HL-60/S4 treated with retinoic acid at 250 ng/mL for 4 days and 3 days (cell line): Measurements from ENCODE around the gene UBFD1.
"Not testable (repeated sequence)": the region's sequence is repeated elsewhere in the genome, so short reads cannot be mapped to it uniquely, and the experiment has no call there.

ENCODE experiments used
- in situ Hi-C: fragments of 300-500 bp; cut with MboI; formaldehyde crosslinking; loops from 2 replicates; pipeline ENCODE4 v1.7.0; 2022; ENCODE audit warnings: low sequenced_read_pairs

UBFD1 gene

DNA sequence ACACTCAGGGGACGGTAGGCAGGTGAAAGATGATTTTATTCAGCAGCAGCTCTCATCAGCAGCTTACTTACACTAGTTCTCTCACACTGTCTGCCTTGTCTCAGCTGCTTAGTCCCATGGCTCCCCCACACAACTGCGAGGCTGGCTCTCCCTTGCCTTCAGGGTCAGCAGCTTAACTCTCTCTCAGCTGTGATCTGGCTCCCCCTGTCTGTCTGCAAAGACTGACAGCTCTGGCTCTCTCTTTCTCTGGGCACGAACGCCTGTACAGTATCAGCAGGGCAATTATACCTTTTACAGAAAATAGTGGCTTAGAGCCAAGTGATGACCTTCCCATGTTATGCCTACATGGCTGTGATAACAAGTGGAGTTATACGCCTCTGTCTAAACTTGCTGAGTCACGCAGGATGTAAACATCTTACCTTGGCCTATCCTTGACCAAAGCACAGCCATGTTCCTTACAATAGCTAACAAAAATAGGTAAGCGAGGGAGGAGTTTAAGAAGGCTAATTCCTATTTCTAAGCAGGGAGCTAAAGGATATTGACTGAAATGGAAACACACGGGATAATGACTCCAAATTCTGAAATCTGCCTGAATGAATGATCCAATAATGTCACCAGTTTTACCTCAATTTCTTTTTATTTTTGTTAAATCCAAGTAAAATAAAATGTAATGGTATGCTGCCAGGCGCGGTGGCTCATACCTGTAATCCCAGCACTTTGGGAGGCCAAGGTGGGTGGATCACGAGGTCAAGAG is 39.7 kb downstream of the UBFD1 start:
- in situ Hi-C loops: no loop called here

DNA sequence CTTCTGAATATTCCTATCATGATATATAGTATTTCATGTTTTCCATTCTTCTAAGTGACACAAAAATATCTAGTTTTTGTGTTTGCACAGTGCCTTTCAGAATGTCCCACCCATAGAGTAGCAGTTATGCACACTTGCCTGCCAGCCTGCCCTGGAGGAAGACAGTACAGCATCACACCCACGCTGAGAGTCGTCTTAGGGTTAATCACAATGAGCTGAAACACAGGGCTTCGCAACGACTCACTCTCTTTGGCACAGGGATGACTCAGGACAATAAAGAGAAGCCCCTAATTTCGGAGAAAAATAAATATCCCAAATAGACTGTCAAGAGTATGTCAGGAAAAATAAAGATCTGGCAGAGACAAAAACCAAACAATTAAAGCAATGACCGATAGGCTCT is 50.2 kb downstream of the UBFD1 start:
- in situ Hi-C loops: no loop called here

DNA sequence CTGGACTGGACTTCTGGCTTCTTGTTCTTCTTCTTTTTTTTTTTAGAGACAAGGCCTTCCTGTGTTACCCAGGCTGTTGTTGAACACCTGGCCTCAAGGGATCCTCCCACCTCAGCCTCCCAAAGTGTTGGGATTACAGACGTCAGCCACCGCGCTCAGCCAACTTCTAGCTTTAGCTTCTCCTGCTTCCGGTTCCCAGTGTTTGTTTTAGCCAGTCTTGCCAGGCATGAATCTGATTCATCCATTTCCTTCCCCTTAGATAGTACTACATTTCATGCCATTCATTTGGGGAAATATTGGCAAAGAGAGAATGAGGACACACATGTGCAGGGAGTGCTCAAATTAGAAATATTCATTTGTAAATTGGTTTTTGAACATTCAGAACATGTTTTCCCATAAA is 50.7 kb downstream of the UBFD1 start:
- in situ Hi-C loops: no loop called here

DNA sequence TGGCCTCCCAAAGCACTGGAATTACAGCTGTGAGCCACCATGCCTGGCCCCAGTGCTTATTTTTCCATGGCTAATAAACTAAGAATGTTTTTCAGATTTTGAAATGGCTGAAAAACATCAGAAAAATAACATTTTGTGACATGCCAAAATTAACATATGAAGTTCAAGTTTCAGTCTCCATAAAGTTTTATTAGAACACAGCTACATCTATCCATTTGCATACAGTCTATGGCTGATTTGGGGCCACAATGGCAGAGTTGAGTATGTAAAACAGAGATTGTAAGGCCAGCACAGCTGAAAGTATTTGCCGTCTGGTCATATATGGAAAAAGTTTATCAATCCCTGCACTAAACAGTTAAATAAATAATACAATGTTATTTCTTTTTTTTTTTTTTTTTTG is 52.4 kb downstream of the UBFD1 start:
- in situ Hi-C loops: no loop called here

DNA sequence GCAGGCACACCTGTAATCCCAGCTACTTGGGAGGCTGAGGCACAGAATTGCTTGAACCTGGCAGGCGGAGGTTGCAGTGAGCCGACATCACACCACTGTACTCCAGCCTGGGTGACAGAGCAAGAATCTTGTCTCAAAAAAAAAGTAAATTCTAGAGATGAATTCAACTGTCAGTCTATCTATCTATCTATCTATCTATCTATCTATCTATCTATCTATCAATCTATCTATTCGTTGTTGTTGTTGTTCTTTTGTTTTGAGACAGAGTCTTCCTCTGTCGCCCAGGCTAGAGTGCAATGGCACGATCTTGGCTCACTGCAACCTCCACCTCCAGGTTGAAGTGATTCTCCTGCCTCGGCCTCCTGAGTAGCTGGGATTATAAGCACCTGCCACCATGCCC is 53.4 kb downstream of the UBFD1 start:
- in situ Hi-C loops: not testable (repeated sequence)

DNA sequence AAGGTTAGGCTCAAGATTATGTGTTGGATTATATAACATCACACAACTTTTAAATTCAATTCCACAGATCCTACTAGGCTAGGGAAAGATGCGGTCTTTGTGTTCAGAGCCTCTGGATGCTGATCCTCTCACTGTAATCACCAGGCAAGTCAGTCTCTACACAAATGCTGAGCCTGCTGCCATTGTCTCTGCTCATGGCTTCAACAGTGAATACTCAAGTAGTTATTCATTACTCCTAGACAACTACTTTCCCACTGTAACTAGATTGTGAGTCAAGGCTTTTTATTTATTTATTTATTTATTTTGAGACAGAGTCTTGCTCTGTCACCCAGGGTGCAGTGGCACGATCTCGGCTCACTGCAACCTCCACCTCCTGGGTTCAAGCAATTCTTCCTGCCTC is 54.4 kb downstream of the UBFD1 start:
- in situ Hi-C loops: no loop called here

DNA sequence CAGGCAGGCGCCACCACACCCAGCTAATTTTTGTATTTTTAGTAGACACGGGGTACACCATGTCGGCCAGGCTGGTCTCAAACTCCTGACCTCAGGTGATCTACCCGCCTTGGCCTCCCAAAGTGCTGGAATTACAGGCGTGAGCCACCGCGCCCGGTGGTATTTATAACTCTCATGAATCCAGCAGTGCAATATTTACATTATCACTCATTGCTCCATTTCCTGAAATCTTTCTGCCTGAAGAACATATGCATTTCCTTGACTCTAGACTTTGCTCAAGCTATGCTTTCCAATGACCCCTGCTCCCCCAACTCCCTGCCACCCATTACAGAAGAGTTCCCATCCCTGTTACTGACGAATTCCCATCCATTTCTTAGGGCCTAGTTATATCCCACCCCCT is 58.3 kb downstream of the UBFD1 start:
- in situ Hi-C loops: no loop called here
